Activated T-helper 17 cell treated with anti-CD3 and anti-CD28 coated beads, Interleukin-2, amount 50 U/mL, for 72 hours (primary cell): ENCODE measurements around the gene TCF7L2. TPM values are rescaled to one million over a fixed set of nuclear protein-coding genes. Genes with fewer than 3 reads are reported as not detected.
"Not testable (repeated sequence)": the region's sequence is repeated elsewhere in the genome, so short reads cannot be mapped to it uniquely, and the experiment has no call there.

Source experiments
- ATAC-seq: fragments of 150-1000 bp; cut with Tn5 transposase; replicated peaks from 2 replicates; pipeline ENCODE4 v1.10.0; 2021; ENCODE audit warnings: mild to moderate bottlenecking, moderate library complexity
- H3K27ac Mint-ChIP-seq: one replicate; pipeline ENCODE4 v1.8.0; 2022; ENCODE audit warnings: mixed read lengths
- H3K27me3 Mint-ChIP-seq: one replicate; pipeline ENCODE4 v1.8.0; 2022; ENCODE audit warnings: mixed read lengths
- H3K36me3 Mint-ChIP-seq: one replicate; pipeline ENCODE4 v1.8.0; 2022; ENCODE audit warnings: low read depth, mild to moderate bottlenecking, mixed read lengths
- H3K4me1 Mint-ChIP-seq: one replicate; pipeline ENCODE4 v1.8.0; 2022; ENCODE audit warnings: mixed read lengths
- H3K4me3 Mint-ChIP-seq: one replicate; pipeline ENCODE4 v1.8.0; 2022; ENCODE audit warnings: mild to moderate bottlenecking, mixed read lengths
- H3K9me3 Mint-ChIP-seq: one replicate; pipeline ENCODE4 v1.8.0; 2022; ENCODE audit warnings: mixed read lengths
- total RNA-seq, 2 donors: library from RNA; stranded (reverse); gene quantifications; one replicate each; pipeline ENCODE4 v1.2.3, GENCODE V29; 2022

Gene TCF7L2
- total RNA-seq, 2 donors from 2014 or later, result 1.1 to 4.7 TPM

DNA sequence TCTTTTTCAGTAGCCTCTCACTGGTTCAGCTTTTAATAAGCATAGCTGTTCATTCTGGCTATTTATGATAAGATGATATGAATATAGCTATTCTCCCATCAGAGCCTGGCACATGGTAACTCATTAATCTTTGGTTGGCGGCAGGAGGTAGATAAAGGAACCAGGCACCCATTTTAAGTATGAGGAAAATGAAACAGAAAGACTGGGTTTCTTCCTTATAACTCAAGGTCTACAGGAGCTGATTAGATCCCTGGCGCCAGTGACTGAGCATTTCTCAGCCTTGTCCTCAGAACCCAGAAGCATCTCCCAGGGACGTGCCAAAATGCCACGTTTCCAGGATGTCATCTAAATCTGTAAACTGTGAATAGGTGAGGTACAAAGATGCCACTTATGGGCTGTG lies 141.9 kb downstream of the TCF7L2 start:
- Mint-ChIP-seq H3K4me1 (peaks cover 15% of the 10 kb centered on the region), H3K9me3 (no peaks in the 10 kb centered on the region), H3K36me3 (no peaks in the 10 kb centered on the region), H3K27ac (no peak overlapping the region), H3K27me3 (no peaks in the 10 kb centered on the region), H3K4me3 (no peak overlapping the region)
- no peak for ATAC-seq

DNA sequence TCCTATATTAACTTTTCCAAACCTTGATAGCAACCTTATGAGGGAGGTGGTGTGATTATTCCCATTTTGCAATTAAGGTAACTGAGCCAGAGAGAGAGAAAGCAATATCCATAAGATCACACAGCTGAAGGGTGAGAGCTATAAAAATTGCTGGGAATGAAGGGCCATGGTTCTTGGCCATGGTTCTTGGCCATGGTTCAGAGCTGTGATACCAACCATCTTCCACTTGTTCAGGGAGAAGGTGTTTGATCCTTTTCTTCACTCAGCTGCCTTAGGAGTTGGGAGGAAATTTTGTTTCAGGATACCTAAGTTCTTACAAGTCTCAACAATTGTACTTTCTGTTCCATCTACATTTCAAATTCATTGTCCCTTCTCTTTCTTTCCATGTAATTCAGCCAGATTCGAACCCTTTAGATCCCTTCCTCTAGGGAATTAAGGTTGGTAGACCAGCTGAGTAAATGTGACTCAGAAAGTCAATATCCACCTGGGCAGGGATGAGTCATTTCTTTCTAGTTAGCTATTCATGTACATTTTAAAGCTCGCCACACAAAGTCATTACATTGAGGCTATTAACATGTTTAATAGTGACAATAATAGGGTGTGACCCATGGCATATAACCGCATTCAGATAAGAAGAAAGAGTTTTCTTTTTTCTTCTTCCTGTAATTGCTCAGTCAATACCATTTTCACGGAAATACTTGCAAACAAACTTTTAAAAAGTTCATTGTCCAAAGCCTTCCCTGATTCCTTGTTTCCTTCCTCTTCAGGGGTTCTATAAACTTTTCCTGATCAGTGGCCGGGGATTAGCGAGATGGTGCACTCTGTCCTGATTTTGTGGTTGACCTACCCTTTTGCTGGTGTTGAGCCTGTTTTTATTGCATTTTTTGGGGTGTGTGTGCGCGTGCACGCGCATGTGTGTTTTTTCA lies 143.4 kb downstream of the TCF7L2 start:
- no peaks in the 10 kb centered on the region for H3K36me3 Mint-ChIP-seq
- H3K9me3 Mint-ChIP-seq, result no peaks in the 10 kb centered on the region
- H3K27me3 Mint-ChIP-seq, result no peaks in the 10 kb centered on the region
- H3K4me1 Mint-ChIP-seq, result peaks cover 15% of the 10 kb centered on the region
- peak; percentile 70 for ATAC-seq
- peak overlapping the region; percentile 22 for H3K4me3 Mint-ChIP-seq
- H3K27ac Mint-ChIP-seq, result peak overlapping the region; percentile 10

DNA sequence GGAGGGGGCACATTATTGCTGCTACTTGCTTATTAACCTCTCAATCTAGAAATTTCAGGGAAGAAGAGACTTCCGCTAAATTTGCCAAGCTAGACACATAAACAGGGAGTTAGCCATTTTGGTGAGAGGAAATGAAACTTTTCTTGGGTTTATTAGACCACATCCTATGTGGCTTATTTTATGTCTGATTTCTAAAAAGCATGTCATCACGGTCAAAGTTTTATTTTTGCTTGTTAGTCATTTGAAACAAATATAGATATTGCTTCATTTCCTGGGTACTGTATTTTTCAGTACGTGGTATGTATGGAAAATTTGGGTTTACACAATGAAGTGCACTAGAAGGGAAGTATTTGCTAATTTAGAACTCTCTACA lies 144.1 kb downstream of the TCF7L2 start:
- peaks cover 15% of the 10 kb centered on the region for H3K4me1 Mint-ChIP-seq
- H3K9me3 Mint-ChIP-seq, result no peaks in the 10 kb centered on the region
- H3K36me3 Mint-ChIP-seq, result no peaks in the 10 kb centered on the region
- peak overlapping the region; percentile 10 for H3K27ac Mint-ChIP-seq
- no peaks in the 10 kb centered on the region for H3K27me3 Mint-ChIP-seq
- H3K4me3 Mint-ChIP-seq, result peak overlapping the region; percentile 22
- peak; percentile 68 for ATAC-seq

DNA sequence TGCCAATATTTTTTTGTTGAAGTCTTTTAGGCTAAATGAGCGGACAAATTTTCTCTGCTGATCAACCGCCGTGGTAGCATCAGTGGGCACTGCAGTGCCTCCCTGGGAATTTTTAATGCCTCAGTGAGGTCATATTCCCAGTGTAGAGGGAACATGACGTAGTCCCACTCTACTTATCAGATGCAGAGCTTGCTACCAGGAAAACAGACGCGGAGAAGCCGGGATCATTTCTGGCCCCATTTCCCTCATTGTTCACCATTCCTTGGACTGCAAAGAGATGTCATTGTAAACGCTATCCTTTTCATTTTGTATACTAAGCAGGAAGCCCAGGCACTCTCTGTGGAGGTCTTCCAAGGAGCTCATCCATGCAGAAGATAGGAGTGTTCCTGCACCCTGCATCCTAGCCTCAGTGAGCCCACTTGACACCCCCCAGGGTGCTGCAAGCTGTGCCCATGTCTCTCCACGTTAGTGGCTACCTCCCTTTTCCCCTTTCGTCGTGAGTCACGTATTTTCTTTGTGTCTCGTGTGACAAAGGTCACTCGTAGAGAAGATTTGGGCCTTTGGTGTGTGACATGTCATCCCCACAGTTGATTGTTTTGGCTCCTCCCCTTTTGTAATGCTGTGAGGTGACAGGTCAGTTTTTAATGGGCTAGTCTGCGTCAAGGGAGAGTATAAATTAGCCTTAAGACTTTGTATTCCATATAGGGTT lies 145.5 kb downstream of the TCF7L2 start:
- Mint-ChIP-seq H3K27ac (no peak overlapping the region), H3K4me1 (peaks cover 15% of the 10 kb centered on the region), H3K36me3 (no peaks in the 10 kb centered on the region), H3K27me3 (no peaks in the 10 kb centered on the region), H3K9me3 (no peaks in the 10 kb centered on the region), H3K4me3 (no peak overlapping the region)
- no peak for ATAC-seq

DNA sequence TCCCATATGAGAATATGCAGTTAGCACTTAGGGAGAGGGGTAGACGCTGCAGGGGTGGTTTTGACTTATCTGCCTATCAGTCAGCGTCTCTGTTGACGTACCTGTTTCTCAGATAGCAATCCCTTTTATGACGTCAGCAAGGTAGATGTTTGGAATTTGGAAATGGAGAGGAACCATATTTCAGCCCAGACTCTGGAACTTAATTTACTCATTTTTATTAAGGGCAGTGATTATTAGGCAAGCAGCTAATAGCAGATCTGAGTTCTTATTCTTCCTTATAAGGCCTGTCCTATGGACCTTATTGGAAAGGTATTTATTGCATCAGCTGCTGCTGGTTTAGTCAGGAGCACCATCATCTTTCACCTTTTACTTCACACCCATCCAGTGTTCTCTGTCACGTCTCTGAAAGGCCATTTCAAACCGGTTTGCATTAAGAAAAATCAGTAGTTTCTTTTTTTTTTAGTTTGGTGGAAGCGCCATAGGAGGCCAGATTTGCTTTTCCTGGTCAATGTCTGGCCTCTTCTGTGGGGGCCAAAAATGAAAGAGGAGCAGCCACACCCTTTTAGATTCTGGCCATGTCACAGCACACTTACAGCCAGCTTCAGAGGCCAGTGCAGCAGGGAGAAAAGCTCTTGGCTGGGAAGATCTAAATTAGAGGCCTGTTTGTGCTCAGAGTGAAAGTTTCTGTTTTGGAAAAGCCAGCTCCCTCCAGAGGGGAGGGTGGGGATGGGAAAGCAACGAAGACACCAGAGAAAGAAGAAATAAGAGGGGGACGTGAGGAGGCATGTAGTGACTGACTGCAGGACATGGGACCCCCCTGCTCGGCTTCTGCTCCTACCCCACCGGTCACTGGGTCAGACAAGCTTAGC lies 146.3 kb downstream of the TCF7L2 start:
- ATAC-seq, result no peak
- Mint-ChIP-seq H3K36me3 (no peaks in the 10 kb centered on the region), H3K4me3 (no peak overlapping the region), H3K27me3 (no peaks in the 10 kb centered on the region), H3K9me3 (no peaks in the 10 kb centered on the region), H3K27ac (no peak overlapping the region), H3K4me1 (peaks cover 15% of the 10 kb centered on the region)

DNA sequence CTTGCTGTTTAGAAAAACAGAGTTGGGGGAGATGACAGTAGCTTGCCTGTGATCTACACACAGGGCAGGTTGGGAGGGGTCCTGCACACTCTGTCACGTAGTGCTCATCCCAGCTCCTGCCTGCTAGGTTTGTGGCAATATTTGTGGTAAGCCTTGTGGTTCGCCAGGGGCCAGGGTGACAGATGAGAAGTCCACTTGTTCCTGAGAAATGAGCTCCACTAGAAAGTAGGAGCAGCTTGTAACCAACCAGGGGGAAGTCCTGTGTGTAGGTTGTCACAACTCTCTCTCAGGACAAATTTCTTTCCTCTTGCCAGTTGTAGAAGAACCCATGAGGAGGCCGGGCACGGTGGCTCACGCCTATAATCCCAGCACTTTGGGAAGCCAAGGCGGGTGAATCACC lies 147.0 kb downstream of the TCF7L2 start:
- Mint-ChIP-seq H3K9me3 (no peaks in the 10 kb centered on the region), H3K4me3 (no peak overlapping the region), H3K36me3 (no peaks in the 10 kb centered on the region), H3K4me1 (peaks cover 15% of the 10 kb centered on the region), H3K27ac (no peak overlapping the region), H3K27me3 (no peaks in the 10 kb centered on the region)
- ATAC-seq, result no peak

DNA sequence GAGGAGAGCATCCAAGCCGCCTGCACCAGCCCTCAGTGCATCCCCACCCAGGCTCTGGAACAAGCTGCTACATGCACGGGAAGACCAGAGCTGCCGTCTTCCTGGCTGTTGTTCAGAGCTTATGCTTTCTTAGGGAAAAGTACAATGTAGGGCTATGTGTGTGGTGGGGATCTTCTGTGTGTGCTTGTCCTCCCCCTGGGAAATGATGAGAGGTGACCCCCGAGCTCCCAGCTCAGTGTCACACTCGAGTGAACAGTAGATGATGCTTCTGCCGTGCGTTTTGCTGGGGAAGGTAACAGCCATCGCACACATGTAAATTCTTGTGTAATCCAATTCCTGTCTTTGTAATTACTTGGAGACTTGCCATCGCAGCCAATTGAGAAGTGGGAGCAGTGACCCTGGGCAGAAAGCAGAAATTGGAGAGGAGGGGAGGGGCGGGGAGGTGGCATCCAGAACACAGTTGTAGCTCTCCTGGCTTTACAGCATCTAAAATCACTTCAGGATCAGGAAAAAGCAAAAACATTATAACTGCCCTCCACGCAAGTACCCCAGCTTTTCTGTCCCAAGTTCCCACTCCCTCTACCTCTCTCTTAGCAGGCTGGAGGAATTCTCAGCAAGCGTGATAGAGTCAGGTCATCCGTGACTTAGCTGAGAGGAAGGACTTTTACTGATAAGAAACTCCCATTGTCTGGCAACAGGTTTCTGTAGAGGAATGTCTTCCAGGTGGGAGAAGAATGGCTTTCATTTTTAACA lies 149.6 kb downstream of the TCF7L2 start:
- no peak overlapping the region for H3K4me3 Mint-ChIP-seq
- H3K27ac Mint-ChIP-seq, result no peak overlapping the region
- no peaks in the 10 kb centered on the region for H3K9me3 Mint-ChIP-seq
- no peaks in the 10 kb centered on the region for H3K36me3 Mint-ChIP-seq
- H3K4me1 Mint-ChIP-seq, result no peaks in the 10 kb centered on the region
- no peak for ATAC-seq
- H3K27me3 Mint-ChIP-seq, result no peaks in the 10 kb centered on the region

DNA sequence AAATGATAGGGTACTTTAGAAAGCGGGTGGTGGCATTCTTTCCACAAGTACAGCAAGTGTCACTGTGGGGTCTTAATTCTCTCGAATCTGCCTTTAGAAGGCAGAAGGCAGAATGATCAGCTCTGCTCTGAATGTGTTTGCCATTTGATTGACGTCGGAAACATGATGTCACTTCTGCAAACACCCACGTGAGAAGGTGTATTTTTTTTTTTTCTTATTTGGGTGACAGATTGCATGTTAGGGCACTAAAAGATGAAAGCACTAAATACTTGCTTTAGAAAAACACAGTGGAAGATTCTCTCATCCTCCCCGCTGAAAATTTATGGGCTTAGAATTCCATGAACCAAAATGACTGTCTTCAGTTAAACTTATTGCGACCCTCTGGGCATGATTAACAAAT lies 150.2 kb downstream of the TCF7L2 start:
- H3K36me3 Mint-ChIP-seq, result no peaks in the 10 kb centered on the region
- H3K27ac Mint-ChIP-seq, result no peak overlapping the region
- no peak overlapping the region for H3K4me3 Mint-ChIP-seq
- no peak for ATAC-seq
- H3K9me3 Mint-ChIP-seq, result no peaks in the 10 kb centered on the region
- no peaks in the 10 kb centered on the region for H3K4me1 Mint-ChIP-seq
- no peaks in the 10 kb centered on the region for H3K27me3 Mint-ChIP-seq

DNA sequence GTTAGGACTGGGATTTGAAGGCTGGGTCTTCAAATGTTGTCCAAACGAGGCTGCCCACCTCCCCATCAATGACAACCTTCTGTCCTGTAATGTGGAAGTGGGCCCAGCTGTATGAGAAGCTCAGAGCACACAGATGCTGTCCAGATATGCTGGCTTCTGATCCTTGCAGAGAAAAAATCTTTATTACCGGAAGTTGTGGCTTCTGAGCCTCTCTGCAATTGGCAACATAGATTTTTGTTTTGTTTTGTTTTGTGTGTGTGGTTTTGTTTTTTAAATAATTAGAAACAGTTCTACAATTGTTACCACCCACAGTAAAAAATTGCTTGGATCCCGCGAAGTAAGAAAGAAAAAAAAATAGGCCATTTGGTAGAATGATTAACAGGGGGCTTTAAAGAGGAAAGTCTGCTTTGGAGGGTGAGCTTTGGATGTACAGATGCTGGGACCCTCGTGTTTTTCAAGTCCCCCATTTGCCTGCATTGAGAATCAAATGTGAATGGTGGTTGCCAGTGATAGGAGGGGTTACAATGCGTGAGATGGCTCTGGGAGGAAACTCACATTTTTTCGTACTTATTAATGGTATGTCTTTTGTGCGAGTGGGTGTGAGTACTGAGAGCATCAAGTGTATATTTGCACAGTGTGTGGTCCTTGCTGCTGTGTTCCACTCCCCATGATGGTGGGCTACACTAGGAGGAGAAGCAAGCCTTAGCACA lies 153.2 kb downstream of the TCF7L2 start:
- Mint-ChIP-seq H3K4me3 (no peak overlapping the region), H3K4me1 (no peaks in the 10 kb centered on the region), H3K9me3 (no peaks in the 10 kb centered on the region), H3K36me3 (no peaks in the 10 kb centered on the region), H3K27ac (no peak overlapping the region), H3K27me3 (no peaks in the 10 kb centered on the region)
- ATAC-seq, result no peak

DNA sequence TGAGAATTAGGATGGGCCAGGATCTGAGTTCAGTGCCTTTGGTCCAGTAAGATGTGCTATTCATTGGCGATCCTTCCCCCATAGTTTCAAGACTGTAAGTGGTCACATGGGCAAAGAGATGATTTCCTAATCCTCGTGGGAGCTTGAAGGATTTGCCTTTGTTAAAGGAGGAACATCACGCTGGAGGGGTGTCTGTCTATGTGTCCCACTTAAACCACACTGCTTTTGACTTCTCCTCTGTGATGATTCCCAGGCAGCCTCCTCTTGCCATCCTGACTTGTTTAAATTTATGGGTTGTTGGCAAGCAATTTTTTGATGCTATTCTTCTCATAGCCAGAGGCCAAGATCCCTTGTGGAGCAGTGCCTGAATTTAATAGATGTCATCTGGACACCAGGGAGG lies 154.0 kb downstream of the TCF7L2 start:
- H3K27ac Mint-ChIP-seq, result no peak overlapping the region
- H3K4me1 Mint-ChIP-seq, result no peaks in the 10 kb centered on the region
- no peaks in the 10 kb centered on the region for H3K36me3 Mint-ChIP-seq
- ATAC-seq, result no peak
- H3K27me3 Mint-ChIP-seq, result no peaks in the 10 kb centered on the region
- no peaks in the 10 kb centered on the region for H3K9me3 Mint-ChIP-seq
- H3K4me3 Mint-ChIP-seq, result no peak overlapping the region

DNA sequence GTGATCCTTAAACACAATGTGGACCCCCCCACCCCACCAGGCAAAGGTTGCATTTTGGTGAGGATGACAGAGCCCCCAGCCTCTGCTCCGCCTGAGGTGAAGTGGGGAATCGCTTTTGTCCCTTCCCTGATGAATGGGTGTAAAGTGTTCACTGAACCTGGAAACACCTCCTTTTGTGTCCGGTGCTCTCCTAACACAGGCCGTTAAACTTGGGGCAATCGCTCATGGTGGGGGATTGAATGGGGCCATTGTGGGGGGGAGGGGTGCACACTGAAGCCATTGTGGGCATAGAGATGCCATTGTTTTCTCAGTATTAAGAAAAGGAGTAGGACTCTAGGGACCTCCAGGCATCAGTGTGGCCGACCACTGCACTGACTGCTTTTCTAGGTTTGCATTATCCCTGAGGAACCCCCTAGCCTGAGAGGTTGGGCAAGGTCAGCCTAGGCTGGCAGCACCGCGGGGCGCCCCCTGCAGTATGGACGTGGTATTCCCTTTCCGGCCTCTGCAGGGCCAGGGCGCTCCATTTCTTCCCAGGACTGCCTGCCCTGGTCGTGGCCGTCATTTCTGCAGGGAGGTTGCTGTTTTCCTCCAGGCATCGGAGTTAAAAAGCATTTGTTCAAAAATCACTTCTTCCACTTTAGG lies 158.3 kb downstream of the TCF7L2 start:
- Mint-ChIP-seq H3K4me1 (no peaks in the 10 kb centered on the region), H3K36me3 (no peaks in the 10 kb centered on the region), H3K4me3 (no peak overlapping the region), H3K9me3 (no peaks in the 10 kb centered on the region), H3K27ac (no peak overlapping the region), H3K27me3 (peaks cover 9% of the 10 kb centered on the region)
- ATAC-seq, result no peak

DNA sequence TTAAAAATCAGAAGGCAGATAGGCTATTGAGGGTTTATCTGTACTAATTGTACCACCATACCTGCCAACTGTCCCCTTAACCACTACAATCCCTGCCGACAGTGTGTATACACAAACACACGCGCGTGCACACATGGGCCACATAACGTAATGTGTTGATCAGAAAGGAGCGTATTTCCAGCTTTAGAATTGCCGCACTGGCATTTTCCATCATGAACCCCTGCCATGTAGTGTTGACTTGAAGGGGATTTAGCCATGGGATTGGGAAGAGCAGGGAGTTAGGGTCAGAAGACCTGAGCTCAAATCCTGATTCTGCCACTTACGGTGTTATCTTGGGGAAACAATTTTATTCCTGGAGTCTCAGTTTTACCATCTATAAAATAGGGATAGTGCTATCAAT lies 158.9 kb downstream of the TCF7L2 start:
- no peak for ATAC-seq
- Mint-ChIP-seq H3K9me3 (no peaks in the 10 kb centered on the region), H3K27me3 (peaks cover 9% of the 10 kb centered on the region), H3K4me3 (no peak overlapping the region), H3K27ac (no peak overlapping the region), H3K36me3 (no peaks in the 10 kb centered on the region), H3K4me1 (no peaks in the 10 kb centered on the region)

DNA sequence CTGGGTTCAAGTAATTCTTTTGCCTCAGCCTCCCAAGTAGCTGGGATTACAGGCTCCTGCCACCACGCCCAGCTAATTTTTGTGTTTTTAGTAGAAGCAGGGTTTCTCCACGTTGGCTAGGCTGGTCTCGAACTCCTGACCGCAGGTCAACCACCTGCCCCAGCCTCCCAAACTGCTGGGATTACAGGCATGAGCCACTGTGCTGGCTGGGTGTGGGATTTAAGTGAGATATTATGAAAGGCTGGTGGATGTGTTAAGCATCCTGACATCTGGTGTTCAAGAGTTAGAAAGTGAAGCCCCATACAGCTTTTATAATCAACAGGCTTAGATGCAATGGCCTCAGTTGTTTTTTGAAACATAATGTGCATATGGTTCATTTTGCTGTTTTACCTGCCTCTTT lies 159.4 kb downstream of the TCF7L2 start:
- H3K9me3 Mint-ChIP-seq, ATAC-seq, H3K27ac Mint-ChIP-seq, H3K4me3 Mint-ChIP-seq, H3K4me1 Mint-ChIP-seq, H3K36me3 Mint-ChIP-seq, H3K27me3 Mint-ChIP-seq: not testable (repeated sequence)
